Trophoblast cell (in vitro differentiated cells and primary cell): ENCODE data around the gene C3orf38.
A peak's percentile ranks its signal among the peaks of the same experiment; 100 is the strongest.

Experiments
- DNase-seq, 2 donors: peaks; one replicate each; pipeline ENCODE4 v3.0.0-alpha.2; 2016
- H2AFZ ChIP-seq: 2 replicates; pipeline ENCODE4 v1.6.1; 2013; ENCODE audit warnings: low read length, moderate library complexity, mild to moderate bottlenecking; ENCODE audit not compliant: insufficient read depth, poor library complexity
- H2AK5ac ChIP-seq: 2 replicates; pipeline ENCODE4 v1.6.1; 2013; ENCODE audit warnings: mild to moderate bottlenecking, low read length
- H2BK120ac ChIP-seq: 2 replicates; pipeline ENCODE4 v1.6.1; 2013; ENCODE audit warnings: low read length, mild to moderate bottlenecking, moderate library complexity; ENCODE audit not compliant: insufficient read depth, poor library complexity
- H2BK12ac ChIP-seq: 2 replicates; pipeline ENCODE4 v1.6.1; 2013; ENCODE audit warnings: mild to moderate bottlenecking, low read length, moderate library complexity
- H2BK5ac ChIP-seq: 2 replicates; pipeline ENCODE4 v1.6.1; 2013; ENCODE audit warnings: low read length, low read depth, moderate library complexity, mild to moderate bottlenecking; ENCODE audit not compliant: poor library complexity
- H3K14ac ChIP-seq: 2 replicates; pipeline ENCODE4 v1.6.1; 2013; ENCODE audit warnings: mild to moderate bottlenecking, low read length
- H3K18ac ChIP-seq: 2 replicates; pipeline ENCODE4 v1.6.1; 2013; ENCODE audit warnings: mild to moderate bottlenecking, low read length
- H3K23ac ChIP-seq: 2 replicates; pipeline ENCODE4 v1.6.1; 2013; ENCODE audit warnings: low read length
- H3K27ac ChIP-seq: 2 replicates; pipeline ENCODE4 v1.5.1; 2013; ENCODE audit warnings: low read depth, mild to moderate bottlenecking, inconsistent platforms, low read length, moderate library complexity
- H3K27me3 ChIP-seq: 2 replicates; pipeline ENCODE4 v1.6.1; 2013; ENCODE audit warnings: inconsistent platforms, mild to moderate bottlenecking, low read length, moderate library complexity; ENCODE audit not compliant: insufficient read depth
- H3K36me3 ChIP-seq, 2 experiments: 1 replicate in 1 of 2; 2 replicates in 1 of 2; pipeline ENCODE4 v1.6.1; 2013; ENCODE audit warnings: low read length in 2 of 2, mild to moderate bottlenecking in 2 of 2, moderate library complexity in 1 of 2; ENCODE audit not compliant: insufficient read depth in 2 of 2, control insufficient read depth in 1 of 2
- H3K4ac ChIP-seq: 2 replicates; pipeline ENCODE4 v1.6.1; 2013; ENCODE audit warnings: low read depth, mild to moderate bottlenecking, low read length, moderate library complexity
- H3K4me1 ChIP-seq, 2 experiments: 1 replicate in 1 of 2; 2 replicates in 1 of 2; pipeline ENCODE4 v1.6.1; 2013; ENCODE audit warnings: low read length in 2 of 2, mild to moderate bottlenecking in 2 of 2, moderate library complexity in 1 of 2; ENCODE audit not compliant: insufficient read depth in 2 of 2, control insufficient read depth in 1 of 2
- H3K4me2 ChIP-seq: 2 replicates; pipeline ENCODE4 v1.6.1; 2013; ENCODE audit warnings: inconsistent platforms, mild to moderate bottlenecking, low read length, moderate library complexity
- H3K4me3 ChIP-seq: 2 replicates; pipeline ENCODE4 v1.5.1; 2013; ENCODE audit warnings: mild to moderate bottlenecking, low read depth, low read length, inconsistent platforms
- H3K79me1 ChIP-seq: one replicate; pipeline ENCODE4 v1.6.1; 2013; ENCODE audit warnings: low read length
- H3K79me2 ChIP-seq: 2 replicates; pipeline ENCODE4 v1.6.1; 2013; ENCODE audit warnings: low read length, mild to moderate bottlenecking; ENCODE audit not compliant: control insufficient read depth, insufficient read depth, poor library complexity
- H3K9ac ChIP-seq: 2 replicates; pipeline ENCODE4 v1.6.1; 2013; ENCODE audit warnings: mild to moderate bottlenecking, low read length
- H3K9me3 ChIP-seq: 2 replicates; pipeline ENCODE4 v1.6.1; 2013; ENCODE audit warnings: low read depth, mild to moderate bottlenecking, control low read depth, inconsistent platforms, low read length; ENCODE audit not compliant: insufficient read depth
- H4K12ac ChIP-seq: 2 replicates; pipeline ENCODE4 v1.6.1; 2013; ENCODE audit warnings: low read depth, mild to moderate bottlenecking, low read length, moderate library complexity
- H4K8ac ChIP-seq: 2 replicates; pipeline ENCODE4 v1.6.1; 2013; ENCODE audit warnings: low read depth, mild to moderate bottlenecking, low read length, moderate library complexity
- H4K91ac ChIP-seq: one replicate; pipeline ENCODE4 v1.6.1; 2013; ENCODE audit warnings: low read depth, mild to moderate bottlenecking, low read length, moderate library complexity
- WGBS: extraction: QIAGEN DNeasy Blood & Tissue Kit; methylation state at CpG from one replicate; pipeline ENCODE4 v1.1.7; 2013; ENCODE audit warnings: missing lambda C conversion rate; ENCODE audit not compliant: insufficient read length, insufficient coverage; ENCODE audit errors: extremely low coverage; 5-methylcytosine and 5-hydroxymethylcytosine counted together

Gene C3orf38

GRCh38 chr3:88148651-88149050 lies 1.1 kb upstream of the C3orf38 start:
- DNase-seq = no peak
- Histone ChIP-seq H4K12ac (no peak overlapping the region), H3K79me2 (peaks cover 8% of the 10 kb centered on the region), H3K27ac (no peak overlapping the region), H2AK5ac (no peak overlapping the region), H4K8ac (no peak overlapping the region), H3K27me3 (no peaks in the 10 kb centered on the region), H3K9me3 (no peaks in the 10 kb centered on the region), H3K4ac (no peak overlapping the region), H3K18ac (no peak overlapping the region), H2BK12ac (no peak overlapping the region), H3K79me1 (peaks cover 12% of the 10 kb centered on the region), H4K91ac (peak overlapping the region; percentile 21), H2BK5ac (no peak overlapping the region), H3K4me1 (peaks cover 0 to 2% of the 10 kb centered on the region in 2 experiments), H3K4me3 (no peak overlapping the region), H3K36me3 (peaks cover 2% of the 10 kb centered on the region in 2 experiments), H2BK120ac (peak overlapping the region; percentile 37), H3K23ac (no peak overlapping the region), H3K14ac (no peak overlapping the region), H3K9ac (no peak overlapping the region), H2AFZ (no peak overlapping the region), H3K4me2 (peak overlapping the region; percentile 92)
- no CpG with 5 or more reads among the region's 17 CpGs for WGBS

GRCh38 chr3:88149101-88149508 lies 654 bp upstream of the C3orf38 start:
- no peaks in the 10 kb centered on the region for H3K27me3 ChIP-seq
- H2AK5ac ChIP-seq = peak overlapping the region; percentile 7
- H4K8ac ChIP-seq = peak overlapping the region; percentile 98
- H3K4ac ChIP-seq = peak overlapping the region; percentile 93
- H3K27ac ChIP-seq = peak overlapping the region; percentile 95
- peak overlapping the region; percentile 94 for H3K4me3 ChIP-seq
- no CpG with 5 or more reads among the region's 16 CpGs for WGBS
- no peaks in the 10 kb centered on the region for H3K9me3 ChIP-seq
- H2AFZ ChIP-seq = peak overlapping the region; percentile 98
- no peak overlapping the region for H2BK12ac ChIP-seq
- H3K23ac ChIP-seq = no peak overlapping the region
- peak overlapping the region; percentile 97 for H4K91ac ChIP-seq
- peak overlapping the region; percentile 99 for H4K12ac ChIP-seq
- no peak overlapping the region for H2BK120ac ChIP-seq
- no peak for DNase-seq
- peaks cover 0 to 2% of the 10 kb centered on the region in 2 experiments for H3K4me1 ChIP-seq
- peaks cover 12% of the 10 kb centered on the region for H3K79me1 ChIP-seq
- H2BK5ac ChIP-seq = peak overlapping the region; percentile 75
- peak overlapping the region; percentile 94 for H3K9ac ChIP-seq
- H3K4me2 ChIP-seq = peak overlapping the region; percentile 92
- peaks cover 2 to 3% of the 10 kb centered on the region in 2 experiments for H3K36me3 ChIP-seq
- peak overlapping the region; percentile 95 for H3K18ac ChIP-seq
- peaks cover 8% of the 10 kb centered on the region for H3K79me2 ChIP-seq
- peak overlapping the region; percentile 98 for H3K14ac ChIP-seq

- Histone ChIP-seq H3K27me3 (no peaks in the 10 kb centered on the region), H2BK120ac (peak overlapping the region; percentile 12), H3K36me3 (peaks cover 6 to 7% of the 10 kb centered on the region in 2 experiments), H3K27ac (peak overlapping the region; percentile 95), H3K4me1 (peaks cover 0 to 2% of the 10 kb centered on the region in 2 experiments), H3K18ac (peak overlapping the region; percentile 68), H4K91ac (peak overlapping the region; percentile 70), H3K79me1 (peaks cover 12% of the 10 kb centered on the region), H2BK5ac (peak overlapping the region; percentile 54), H3K4ac (no peak overlapping the region), H3K79me2 (peaks cover 8% of the 10 kb centered on the region), H2AFZ (no peak overlapping the region), H3K14ac (peak overlapping the region; percentile 82), H3K23ac (no peak overlapping the region), H3K4me3 (peak overlapping the region; percentile 94), H3K4me2 (peak overlapping the region; percentile 92), H3K9ac (peak overlapping the region; percentile 74), H3K9me3 (no peaks in the 10 kb centered on the region), H2AK5ac (no peak overlapping the region), H4K12ac (no peak overlapping the region), H4K8ac (peak overlapping the region; percentile 99), H2BK12ac (no peak overlapping the region)
- DNase-seq = peak in 1 of 2 donors; percentile 29
- WGBS = no CpG with 5 or more reads among the region's 8 CpGs
Observed at GRCh38 chr3:88150371-88150770, 612 bp downstream of the C3orf38 start.

- Histone ChIP-seq H3K4me2 (peak overlapping the region; percentile 36), H3K4ac (no peak overlapping the region), H2BK5ac (no peak overlapping the region)
Observed at GRCh38 chr3:88150806-88151205, 1.0 kb downstream of the C3orf38 start.

More at GRCh38 chr3:88150806-88151205, 1.0 kb downstream of the C3orf38 start:
- Histone ChIP-seq H3K4me3 (no peak overlapping the region), H2BK12ac (no peak overlapping the region), H3K9ac (no peak overlapping the region), H4K91ac (no peak overlapping the region), H3K18ac (no peak overlapping the region), H4K12ac (no peak overlapping the region), H2AK5ac (no peak overlapping the region), H3K4me1 (peaks cover 0 to 2% of the 10 kb centered on the region in 2 experiments), H3K79me1 (peaks cover 12% of the 10 kb centered on the region), H3K23ac (no peak overlapping the region), H3K27me3 (no peaks in the 10 kb centered on the region), H2AFZ (no peak overlapping the region), H3K36me3 (peaks cover 6 to 9% of the 10 kb centered on the region in 2 experiments), H3K14ac (no peak overlapping the region), H3K79me2 (peaks cover 8% of the 10 kb centered on the region), H2BK120ac (no peak overlapping the region), H3K27ac (no peak overlapping the region), H3K9me3 (no peaks in the 10 kb centered on the region), H4K8ac (no peak overlapping the region)
- WGBS = no CpG with 5 or more reads among the region's 6 CpGs
- no peak for DNase-seq
